ENCODE measurements around the gene MEGF11.
A peak's percentile ranks its signal among the peaks of the same experiment; 100 is the strongest.

Gene MEGF11

DNA sequence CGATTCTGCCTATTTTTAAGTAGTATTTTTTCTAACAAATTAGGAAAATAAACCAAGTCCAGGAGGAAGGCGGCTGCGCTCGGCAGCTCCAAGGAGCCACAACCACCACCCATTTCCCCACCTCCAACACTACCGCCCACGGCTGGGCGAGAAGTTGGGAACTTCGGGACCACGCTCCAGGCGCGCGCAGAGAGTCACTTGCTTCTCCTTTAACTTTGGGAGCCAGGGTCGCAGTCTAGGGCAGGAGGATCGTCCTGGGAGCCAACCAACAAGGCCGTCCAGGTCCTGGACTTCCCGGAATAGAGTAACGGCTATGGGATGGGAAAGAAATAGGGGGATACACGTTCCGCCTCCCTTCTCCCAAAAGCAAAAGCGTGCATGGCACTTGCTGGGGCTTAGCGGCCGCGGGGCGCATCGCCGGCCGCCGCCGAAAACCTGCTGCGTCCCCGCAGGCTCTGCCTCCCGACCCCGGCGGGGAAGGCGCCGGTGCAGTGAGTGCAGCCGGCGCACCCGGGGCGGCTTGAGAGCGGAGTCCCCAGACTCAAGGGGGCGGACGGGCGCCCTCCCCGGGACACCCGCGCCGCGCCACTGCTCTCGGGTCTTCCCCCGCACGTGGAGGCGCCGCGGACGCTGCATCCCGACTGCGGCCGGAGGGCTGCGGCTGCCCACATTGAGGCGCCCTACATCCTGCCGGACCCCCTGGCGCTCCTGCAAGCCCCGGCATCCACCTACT is 699 bp downstream of the MEGF11 start (continued):
- TF ChIP-seq, protein P1, sequence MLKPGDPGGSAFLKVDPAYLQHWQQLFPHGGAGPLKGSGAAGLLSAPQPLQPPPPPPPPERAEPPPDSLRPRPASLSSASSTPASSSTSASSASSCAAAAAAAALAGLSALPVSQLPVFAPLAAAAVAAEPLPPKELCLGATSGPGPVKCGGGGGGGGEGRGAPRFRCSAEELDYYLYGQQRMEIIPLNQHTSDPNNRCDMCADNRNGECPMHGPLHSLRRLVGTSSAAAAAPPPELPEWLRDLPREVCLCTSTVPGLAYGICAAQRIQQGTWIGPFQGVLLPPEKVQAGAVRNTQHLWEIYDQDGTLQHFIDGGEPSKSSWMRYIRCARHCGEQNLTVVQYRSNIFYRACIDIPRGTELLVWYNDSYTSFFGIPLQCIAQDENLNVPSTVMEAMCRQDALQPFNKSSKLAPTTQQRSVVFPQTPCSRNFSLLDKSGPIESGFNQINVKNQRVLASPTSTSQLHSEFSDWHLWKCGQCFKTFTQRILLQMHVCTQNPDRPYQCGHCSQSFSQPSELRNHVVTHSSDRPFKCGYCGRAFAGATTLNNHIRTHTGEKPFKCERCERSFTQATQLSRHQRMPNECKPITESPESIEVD (tag by site-specific recombination; IDR thresholded peaks at IDR 0.05): no peak
- TF ChIP-seq, protein P2, sequence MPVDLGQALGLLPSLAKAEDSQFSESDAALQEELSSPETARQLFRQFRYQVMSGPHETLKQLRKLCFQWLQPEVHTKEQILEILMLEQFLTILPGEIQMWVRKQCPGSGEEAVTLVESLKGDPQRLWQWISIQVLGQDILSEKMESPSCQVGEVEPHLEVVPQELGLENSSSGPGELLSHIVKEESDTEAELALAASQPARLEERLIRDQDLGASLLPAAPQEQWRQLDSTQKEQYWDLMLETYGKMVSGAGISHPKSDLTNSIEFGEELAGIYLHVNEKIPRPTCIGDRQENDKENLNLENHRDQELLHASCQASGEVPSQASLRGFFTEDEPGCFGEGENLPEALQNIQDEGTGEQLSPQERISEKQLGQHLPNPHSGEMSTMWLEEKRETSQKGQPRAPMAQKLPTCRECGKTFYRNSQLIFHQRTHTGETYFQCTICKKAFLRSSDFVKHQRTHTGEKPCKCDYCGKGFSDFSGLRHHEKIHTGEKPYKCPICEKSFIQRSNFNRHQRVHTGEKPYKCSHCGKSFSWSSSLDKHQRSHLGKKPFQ (tag by site-specific recombination; IDR thresholded peaks at IDR 0.05): no peak
- TF ChIP-seq, protein P3, sequence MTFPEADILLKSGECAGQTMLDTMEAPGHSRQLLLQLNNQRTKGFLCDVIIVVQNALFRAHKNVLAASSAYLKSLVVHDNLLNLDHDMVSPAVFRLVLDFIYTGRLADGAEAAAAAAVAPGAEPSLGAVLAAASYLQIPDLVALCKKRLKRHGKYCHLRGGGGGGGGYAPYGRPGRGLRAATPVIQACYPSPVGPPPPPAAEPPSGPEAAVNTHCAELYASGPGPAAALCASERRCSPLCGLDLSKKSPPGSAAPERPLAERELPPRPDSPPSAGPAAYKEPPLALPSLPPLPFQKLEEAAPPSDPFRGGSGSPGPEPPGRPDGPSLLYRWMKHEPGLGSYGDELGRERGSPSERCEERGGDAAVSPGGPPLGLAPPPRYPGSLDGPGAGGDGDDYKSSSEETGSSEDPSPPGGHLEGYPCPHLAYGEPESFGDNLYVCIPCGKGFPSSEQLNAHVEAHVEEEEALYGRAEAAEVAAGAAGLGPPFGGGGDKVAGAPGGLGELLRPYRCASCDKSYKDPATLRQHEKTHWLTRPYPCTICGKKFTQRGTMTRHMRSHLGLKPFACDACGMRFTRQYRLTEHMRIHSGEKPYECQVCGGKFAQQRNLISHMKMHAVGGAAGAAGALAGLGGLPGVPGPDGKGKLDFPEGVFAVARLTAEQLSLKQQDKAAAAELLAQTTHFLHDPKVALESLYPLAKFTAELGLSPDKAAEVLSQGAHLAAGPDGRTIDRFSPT (tag by site-specific recombination; IDR thresholded peaks at IDR 0.05): no peak; the same call in 1 of the 2 replicates
- TF ChIP-seq ZNF596 (tag by site-specific recombination; IDR thresholded peaks at IDR 0.05) (no peak), SP7 (tag by site-specific recombination; IDR thresholded peaks at IDR 0.05) (no peak), ZNF324 (tag by site-specific recombination; IDR thresholded peaks at IDR 0.05) (no peak; the same call in 1 of the 2 replicates), ZNF114 (tag by site-specific recombination; IDR thresholded peaks at IDR 0.05) (no peak), ZNF221 (tag by site-specific recombination; IDR thresholded peaks at IDR 0.05; ENCODE audit: borderline replicate concordance) (no peak), ZNF621 (tag by site-specific recombination; IDR thresholded peaks at IDR 0.05) (no peak), ZNF843 (tag by site-specific recombination; IDR thresholded peaks at IDR 0.05) (no peak), ZNF677 (tag by site-specific recombination; IDR thresholded peaks at IDR 0.05) (no peak), YY1 (tag by site-specific recombination; IDR thresholded peaks at IDR 0.05) (no peak; the same call in 1 of the 2 replicates), ZNF785 (tag by site-specific recombination; IDR thresholded peaks at IDR 0.05) (no peak), ZBTB20 (tag by site-specific recombination; IDR thresholded peaks at IDR 0.05) (peak; percentile 72; the same call in 1 of the 2 replicates), WT1 (tag by site-specific recombination; IDR thresholded peaks at IDR 0.05) (no peak), ZNF626 (tag by site-specific recombination; IDR thresholded peaks at IDR 0.05) (no peak)
- TF ChIP-seq, protein P4, sequence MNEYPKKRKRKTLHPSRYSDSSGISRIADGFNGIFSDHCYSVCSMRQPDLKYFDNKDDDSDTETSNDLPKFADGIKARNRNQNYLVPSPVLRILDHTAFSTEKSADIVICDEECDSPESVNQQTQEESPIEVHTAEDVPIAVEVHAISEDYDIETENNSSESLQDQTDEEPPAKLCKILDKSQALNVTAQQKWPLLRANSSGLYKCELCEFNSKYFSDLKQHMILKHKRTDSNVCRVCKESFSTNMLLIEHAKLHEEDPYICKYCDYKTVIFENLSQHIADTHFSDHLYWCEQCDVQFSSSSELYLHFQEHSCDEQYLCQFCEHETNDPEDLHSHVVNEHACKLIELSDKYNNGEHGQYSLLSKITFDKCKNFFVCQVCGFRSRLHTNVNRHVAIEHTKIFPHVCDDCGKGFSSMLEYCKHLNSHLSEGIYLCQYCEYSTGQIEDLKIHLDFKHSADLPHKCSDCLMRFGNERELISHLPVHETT (tag by site-specific recombination; IDR thresholded peaks at IDR 0.05): no peak
- TF ChIP-seq, protein P5, sequence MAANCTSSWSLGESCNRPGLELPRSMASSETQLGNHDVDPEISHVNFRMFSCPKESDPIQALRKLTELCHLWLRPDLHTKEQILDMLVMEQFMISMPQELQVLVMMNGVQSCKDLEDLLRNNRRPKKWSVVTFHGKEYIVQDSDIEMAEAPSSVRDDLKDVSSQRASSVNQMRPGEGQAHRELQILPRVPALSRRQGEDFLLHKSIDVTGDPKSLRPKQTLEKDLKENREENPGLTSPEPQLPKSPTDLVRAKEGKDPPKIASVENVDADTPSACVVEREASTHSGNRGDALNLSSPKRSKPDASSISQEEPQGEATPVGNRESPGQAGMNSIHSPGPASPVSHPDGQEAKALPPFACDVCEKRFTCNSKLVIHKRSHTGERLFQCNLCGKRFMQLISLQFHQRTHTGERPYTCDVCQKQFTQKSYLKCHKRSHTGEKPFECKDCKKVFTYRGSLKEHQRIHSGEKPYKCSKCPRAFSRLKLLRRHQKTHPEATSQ (tag by site-specific recombination; IDR thresholded peaks at IDR 0.05): no peak
- TF ChIP-seq, protein P6, sequence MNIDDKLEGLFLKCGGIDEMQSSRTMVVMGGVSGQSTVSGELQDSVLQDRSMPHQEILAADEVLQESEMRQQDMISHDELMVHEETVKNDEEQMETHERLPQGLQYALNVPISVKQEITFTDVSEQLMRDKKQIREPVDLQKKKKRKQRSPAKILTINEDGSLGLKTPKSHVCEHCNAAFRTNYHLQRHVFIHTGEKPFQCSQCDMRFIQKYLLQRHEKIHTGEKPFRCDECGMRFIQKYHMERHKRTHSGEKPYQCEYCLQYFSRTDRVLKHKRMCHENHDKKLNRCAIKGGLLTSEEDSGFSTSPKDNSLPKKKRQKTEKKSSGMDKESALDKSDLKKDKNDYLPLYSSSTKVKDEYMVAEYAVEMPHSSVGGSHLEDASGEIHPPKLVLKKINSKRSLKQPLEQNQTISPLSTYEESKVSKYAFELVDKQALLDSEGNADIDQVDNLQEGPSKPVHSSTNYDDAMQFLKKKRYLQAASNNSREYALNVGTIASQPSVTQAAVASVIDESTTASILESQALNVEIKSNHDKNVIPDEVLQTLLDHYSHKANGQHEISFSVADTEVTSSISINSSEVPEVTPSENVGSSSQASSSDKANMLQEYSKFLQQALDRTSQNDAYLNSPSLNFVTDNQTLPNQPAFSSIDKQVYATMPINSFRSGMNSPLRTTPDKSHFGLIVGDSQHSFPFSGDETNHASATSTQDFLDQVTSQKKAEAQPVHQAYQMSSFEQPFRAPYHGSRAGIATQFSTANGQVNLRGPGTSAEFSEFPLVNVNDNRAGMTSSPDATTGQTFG (tag by site-specific recombination; IDR thresholded peaks at IDR 0.05; ENCODE audit: borderline replicate concordance): no peak
- TF ChIP-seq, protein P7, sequence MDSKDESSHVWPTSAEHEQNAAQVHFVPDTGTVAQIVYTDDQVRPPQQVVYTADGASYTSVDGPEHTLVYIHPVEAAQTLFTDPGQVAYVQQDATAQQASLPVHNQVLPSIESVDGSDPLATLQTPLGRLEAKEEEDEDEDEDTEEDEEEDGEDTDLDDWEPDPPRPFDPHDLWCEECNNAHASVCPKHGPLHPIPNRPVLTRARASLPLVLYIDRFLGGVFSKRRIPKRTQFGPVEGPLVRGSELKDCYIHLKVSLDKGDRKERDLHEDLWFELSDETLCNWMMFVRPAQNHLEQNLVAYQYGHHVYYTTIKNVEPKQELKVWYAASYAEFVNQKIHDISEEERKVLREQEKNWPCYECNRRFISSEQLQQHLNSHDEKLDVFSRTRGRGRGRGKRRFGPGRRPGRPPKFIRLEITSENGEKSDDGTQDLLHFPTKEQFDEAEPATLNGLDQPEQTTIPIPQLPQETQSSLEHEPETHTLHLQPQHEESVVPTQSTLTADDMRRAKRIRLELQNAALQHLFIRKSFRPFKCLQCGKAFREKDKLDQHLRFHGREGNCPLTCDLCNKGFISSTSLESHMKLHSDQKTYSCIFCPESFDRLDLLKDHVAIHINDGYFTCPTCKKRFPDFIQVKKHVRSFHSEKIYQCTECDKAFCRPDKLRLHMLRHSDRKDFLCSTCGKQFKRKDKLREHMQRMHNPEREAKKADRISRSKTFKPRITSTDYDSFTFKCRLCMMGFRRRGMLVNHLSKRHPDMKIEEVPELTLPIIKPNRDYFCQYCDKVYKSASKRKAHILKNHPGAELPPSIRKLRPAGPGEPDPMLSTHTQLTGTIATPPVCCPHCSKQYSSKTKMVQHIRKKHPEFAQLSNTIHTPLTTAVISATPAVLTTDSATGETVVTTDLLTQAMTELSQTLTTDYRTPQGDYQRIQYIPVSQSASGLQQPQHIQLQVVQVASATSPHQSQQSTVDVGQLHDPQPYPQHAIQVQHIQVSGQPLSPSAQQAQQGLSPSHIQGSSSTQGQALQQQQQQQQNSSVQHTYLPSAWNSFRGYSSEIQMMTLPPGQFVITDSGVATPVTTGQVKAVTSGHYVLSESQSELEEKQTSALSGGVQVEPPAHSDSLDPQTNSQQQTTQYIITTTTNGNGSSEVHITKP (tag by site-specific recombination; IDR thresholded peaks at IDR 0.05): peak; percentile 65; the same call in 1 of the 2 replicates
